H1 (cell line): ENCODE results near the gene RUSF1. TPM values are rescaled to one million over a fixed set of nuclear protein-coding genes. Genes with fewer than 3 reads are reported as not detected.

Experiments
- CTCF ChIA-PET: fragments of 300-600 bp; sonication (Branson Sonifier 250); formaldehyde crosslinking; loops from one replicate; lab custom pipeline; 2021; ENCODE audit not compliant: partially characterized antibody; lab: Charles Lee
- POLR2A ChIA-PET: fragments of 300-600 bp; sonication (Branson Sonifier 250); formaldehyde crosslinking; loops from one replicate; lab custom pipeline; 2021; ENCODE audit warnings: inconsistent platforms; ENCODE audit not compliant: partially characterized antibody; lab: Charles Lee
- DNase-seq, 2 experiments: peaks; one replicate each; pipeline versions ENCODE4 v3.0.0 to v3.0.0-alpha.2; 2010 to 2022; ENCODE audit warnings: low spot score in 2 of 2, low read depth in 1 of 2, mixed read lengths in 1 of 2
- FAIRE-seq: peaks from 2 replicates; lab custom pipeline; 2011; peaks lifted over from hg19 to GRCh38; lab: Jason Lieb, UNC
- H2AFZ ChIP-seq: 2 replicates; pipeline ENCODE4 v1.8.1; 2012; ENCODE audit warnings: low read length, inconsistent platforms
- H2AK5ac ChIP-seq: 2 replicates; pipeline ENCODE4 v1.6.1; 2013; ENCODE audit warnings: low read depth, low read length
- H2BK120ac ChIP-seq: replicated peaks from 2 replicates; pipeline ENCODE3; 2013; ENCODE audit warnings: low read depth, low read length, inconsistent platforms
- H2BK12ac ChIP-seq: 2 replicates; pipeline ENCODE4 v1.6.1; 2013; ENCODE audit warnings: low read depth, low read length
- H2BK15ac ChIP-seq: 2 replicates; pipeline ENCODE4 v1.6.1; 2013; ENCODE audit warnings: low read length
- H2BK20ac ChIP-seq: 2 replicates; pipeline ENCODE4 v1.6.1; 2013; ENCODE audit warnings: low read length
- H2BK5ac ChIP-seq: 2 replicates; pipeline ENCODE4 v1.6.1; 2013; ENCODE audit warnings: low read depth, low read length
- H3K14ac ChIP-seq: 2 replicates; pipeline ENCODE4 v1.6.1; 2013; ENCODE audit warnings: inconsistent platforms; ENCODE audit not compliant: insufficient read length
- H3K18ac ChIP-seq: 2 replicates; pipeline ENCODE4 v1.6.1; 2013; ENCODE audit warnings: low read length; ENCODE audit errors: extremely low read depth
- H3K23ac ChIP-seq: 2 replicates; pipeline ENCODE4 v1.6.1; 2013; ENCODE audit warnings: inconsistent platforms; ENCODE audit not compliant: insufficient read length
- H3K23me2 ChIP-seq: 2 replicates; pipeline ENCODE4 v1.6.1; 2013; ENCODE audit warnings: low read depth, low read length
- H3K27ac ChIP-seq: 2 replicates; pipeline ENCODE4 v1.6.1; 2011; ENCODE audit warnings: low read depth, low read length, inconsistent platforms
- H3K27me3 ChIP-seq, 4 experiments: replicated peaks in 1 of 4; 1 replicate in 1 of 4; 2 replicates in 3 of 4; pipeline versions ENCODE4 v1.6.1 to v1.8.1; 2011 to 2013; ENCODE audit warnings: low read length in 3 of 4, mild to moderate bottlenecking in 3 of 4, inconsistent platforms in 2 of 4, mixed read lengths in 2 of 4, moderate library complexity in 1 of 4; ENCODE audit not compliant: control insufficient read depth in 3 of 4, insufficient read depth in 3 of 4; ENCODE audit errors: extremely low read depth in 1 of 4
- H3K36me3 ChIP-seq, 4 experiments: 2 replicates each; pipeline versions ENCODE4 v1.6.1 to v1.8.1; 2011 to 2013; ENCODE audit warnings: mild to moderate bottlenecking in 4 of 4, low read length in 3 of 4, moderate library complexity in 2 of 4, control low read depth in 1 of 4, inconsistent platforms in 1 of 4; ENCODE audit not compliant: insufficient read depth in 4 of 4, control insufficient read depth in 2 of 4
- H3K4ac ChIP-seq: replicated peaks from 2 replicates; pipeline ENCODE3; 2013; ENCODE audit warnings: low read length, low read depth, mixed read lengths, inconsistent platforms; ENCODE audit not compliant: insufficient read length
- H3K4me1 ChIP-seq, 4 experiments: replicated peaks in 1 of 4; 1 replicate in 1 of 4; 2 replicates in 3 of 4; pipeline versions ENCODE4 v1.6.1 to v1.8.1; 2011 to 2013; ENCODE audit warnings: low read length in 3 of 4, inconsistent platforms in 2 of 4, mixed read lengths in 1 of 4; ENCODE audit not compliant: insufficient read depth in 4 of 4, control insufficient read depth in 3 of 4
- H3K4me2 ChIP-seq, 2 experiments: 2 replicates each; pipeline versions ENCODE4 v1.6.1 to v1.8.1; 2011 to 2013; ENCODE audit warnings: low read depth in 2 of 2, low read length in 2 of 2, control low read depth in 1 of 2, inconsistent platforms in 1 of 2, mild to moderate bottlenecking in 1 of 2; ENCODE audit not compliant: insufficient read depth in 1 of 2
- H3K4me3 ChIP-seq, 4 experiments: fragments of 200-600, 300-600 bp in 1 of 4; sonication (generic), shearing (Covaris generic), sonication (Bioruptor Twin) in 1 of 4; 2 replicates each; pipeline versions ENCODE4 v1.5.1 to v1.8.1; 2011 to 2016; ENCODE audit warnings: low read length in 4 of 4, low read depth in 3 of 4, control low read depth in 2 of 4, inconsistent platforms in 2 of 4, mild to moderate bottlenecking in 2 of 4, mixed read lengths in 1 of 4, moderate library complexity in 1 of 4; ENCODE audit not compliant: insufficient read depth in 2 of 4; ENCODE audit errors: extremely low read depth in 1 of 4
- H3K56ac ChIP-seq: replicated peaks from 2 replicates; pipeline ENCODE3; 2013; ENCODE audit warnings: low read depth, mild to moderate bottlenecking, mixed read lengths, low read length, inconsistent platforms; ENCODE audit not compliant: insufficient read length
- H3K79me1 ChIP-seq: 2 replicates; pipeline ENCODE4 v1.6.1; 2013; ENCODE audit warnings: low read depth, low read length, control low read depth
- H3K79me2 ChIP-seq, 2 experiments: 2 replicates each; pipeline versions ENCODE4 v1.6.1 to v1.8.1; 2012 to 2013; ENCODE audit warnings: low read length in 2 of 2, mild to moderate bottlenecking in 2 of 2, inconsistent platforms in 1 of 2; ENCODE audit not compliant: insufficient read depth in 2 of 2, control insufficient read depth in 1 of 2
- H3K9ac ChIP-seq, 4 experiments: replicated peaks in 1 of 4; 1 replicate in 1 of 4; 2 replicates in 3 of 4; pipeline versions ENCODE4 v1.6.1 to v1.8.1; 2011 to 2013; ENCODE audit warnings: low read depth in 3 of 4, low read length in 3 of 4, control low read depth in 2 of 4, mild to moderate bottlenecking in 2 of 4, moderate library complexity in 2 of 4, inconsistent platforms in 1 of 4; ENCODE audit errors: extremely low read depth in 1 of 4
- H3K9me3 ChIP-seq, 2 experiments: 2 replicates each; pipeline versions ENCODE4 v1.6.1 to v1.8.1; 2012 to 2013; ENCODE audit warnings: mild to moderate bottlenecking in 2 of 2, moderate library complexity in 2 of 2, control low read depth in 1 of 2, inconsistent platforms in 1 of 2, low read depth in 1 of 2, low read length in 1 of 2, mixed read lengths in 1 of 2; ENCODE audit not compliant: insufficient read depth in 2 of 2
- H4K20me1 ChIP-seq, 2 experiments: replicated peaks in 1 of 2; 2 replicates each; pipeline versions ENCODE3 to v1.8.1; 2011 to 2013; ENCODE audit warnings: inconsistent platforms in 2 of 2, low read length in 2 of 2, mild to moderate bottlenecking in 1 of 2; ENCODE audit not compliant: insufficient read depth in 2 of 2, control insufficient read depth in 1 of 2
- H4K5ac ChIP-seq: 2 replicates; pipeline ENCODE4 v1.6.1; 2013; ENCODE audit warnings: low read length, low read depth, mixed read lengths, inconsistent platforms; ENCODE audit not compliant: insufficient read length
- H4K8ac ChIP-seq: 2 replicates; pipeline ENCODE4 v1.8.0; 2013; ENCODE audit warnings: mild to moderate bottlenecking, moderate library complexity, low read length, inconsistent platforms; ENCODE audit not compliant: insufficient read depth; ENCODE audit errors: extremely low read depth
- H4K91ac ChIP-seq: replicated peaks from 2 replicates; pipeline ENCODE3; 2013; ENCODE audit warnings: low read length, mixed read lengths, inconsistent platforms; ENCODE audit not compliant: insufficient read length
- ATF2 ChIP-seq: IDR thresholded peaks from 2 replicates; pipeline ENCODE4 v1.6.1; 2012; ENCODE audit warnings: low read length, inconsistent platforms
- BCL11A ChIP-seq, 2 experiments: IDR thresholded peaks; one replicate each; pipeline ENCODE4 v1.6.1; 2011; ENCODE audit warnings: low read depth in 2 of 2, low read length in 2 of 2, mild to moderate bottlenecking in 2 of 2
- BRCA1 ChIP-seq: IDR thresholded peaks from 2 replicates; pipeline ENCODE4 v1.6.1; 2012; ENCODE audit warnings: low read depth, low read length, improper control_type of control experiment
- EGR1 ChIP-seq: IDR thresholded peaks from 2 replicates; pipeline ENCODE4 v1.6.1; 2011; ENCODE audit warnings: low read depth, low read length, borderline replicate concordance
- HDAC2 ChIP-seq, 2 experiments: fragments of 300-600 bp in 1 of 2; sonication (generic) in 1 of 2; IDR thresholded peaks; 2 replicates each; pipeline ENCODE4 v1.6.1; 2011 to 2012; ENCODE audit warnings: low read depth in 2 of 2, low read length in 2 of 2, mild to moderate bottlenecking in 2 of 2, moderate library complexity in 2 of 2, borderline replicate concordance in 1 of 2, inconsistent platforms in 1 of 2
- KDM4A ChIP-seq: IDR thresholded peaks from one replicate; pipeline ENCODE4 v1.7.1; 2012; ENCODE audit warnings: low read depth, mild to moderate bottlenecking, moderate library complexity, low read length, inconsistent platforms; ENCODE audit not compliant: severe bottlenecking
- KDM5A ChIP-seq: fragments of 200-600 bp; IDR thresholded peaks from 2 replicates; pipeline ENCODE4 v1.7.1; 2012; ENCODE audit warnings: mild to moderate bottlenecking, low read length, inconsistent platforms, mixed read lengths
- MAX ChIP-seq: IDR thresholded peaks from 2 replicates; pipeline ENCODE4 v1.6.1; 2012; ENCODE audit warnings: inconsistent platforms
- POLR2AphosphoS5 ChIP-seq: IDR thresholded peaks from 2 replicates; pipeline ENCODE4 v1.6.1; 2011; ENCODE audit warnings: low read depth, low read length
- SP4 ChIP-seq: IDR thresholded peaks from 2 replicates; pipeline ENCODE4 v1.6.1; 2012; ENCODE audit warnings: low read length, inconsistent platforms
- WGBS, 2 experiments: shearing (Covaris generic) in 1 of 2; methylation state at CpG; one replicate each; pipeline versions ENCODE4 v1.1.6 to v1.1.7; 2013 to 2015; ENCODE audit warnings: low lambda C conversion rate in 2 of 2, mixed read lengths in 2 of 2, inconsistent platforms in 1 of 2, low coverage in 1 of 2, missing lambda C conversion rate in 1 of 2; ENCODE audit not compliant: insufficient replicate concordance in 2 of 2, insufficient coverage in 1 of 2, insufficient read length in 1 of 2; ENCODE audit errors: extremely low coverage in 1 of 2, missing lambda C conversion rate in 1 of 2; 5-methylcytosine and 5-hydroxymethylcytosine counted together
- polyA plus RNA-seq, 7 experiments: library from polyadenylated mRNA; depleted of rRNA in 3 of 7; stranded (reverse) in 5 of 7; unstranded in 2 of 7; fragments of >200 nt in 5 of 7; fragments of 200-250 nt in 2 of 7; gene quantifications; 1 replicate in 5 of 7; 2 replicates in 1 of 7; 4 replicates in 1 of 7; pipeline versions ENCODE4 v1.2.1 to v1.2.3, GENCODE V29; 2011 to 2013; ENCODE audit warnings: missing spikeins in 2 of 7, mixed read lengths in 2 of 7
- total RNA-seq: library from RNA; stranded (reverse); fragmentation: NEBNext Ultra II Directional; extraction: Animal tissue kit (Norgen Biotek cat#: 25700); gene quantifications from 2 replicates; pipeline ENCODE4 v1.2.1, GENCODE V29; 2021

RUSF1 gene
- total and polyA plus RNA-seq, 2 of the 8 experiments (the other 6 are each of a cell fraction or from before 2014, with no cell fraction given), result 22.5 to 33.7 TPM

- no peak overlapping the region for H3K14ac ChIP-seq
- no peak overlapping the region for H2BK5ac ChIP-seq
- no peaks in the 10 kb centered on the region for H3K36me3 ChIP-seq
- no peak overlapping the region for H3K27ac ChIP-seq
- no peak overlapping the region for H3K56ac ChIP-seq
- H2AFZ ChIP-seq, result no peak overlapping the region
- H3K4me3 ChIP-seq, result no peak overlapping the region
- no peak overlapping the region for H3K23ac ChIP-seq
- no peaks in the 10 kb centered on the region for H3K27me3 ChIP-seq
- no peaks in the 10 kb centered on the region for H3K9me3 ChIP-seq
- H2BK12ac ChIP-seq, result no peak overlapping the region
- H3K9ac ChIP-seq, result no peak overlapping the region
- no peak overlapping the region for H4K8ac ChIP-seq
- WGBS, 2 experiments, result 45% methylated on average over 11 of the region's 11 CpGs; no CpG with 5 or more reads in 1 of the 2 experiments
- H4K91ac ChIP-seq, result no peak overlapping the region
- DNase-seq (no peak), FAIRE-seq (no peak)
- no peaks in the 10 kb centered on the region for H3K23me2 ChIP-seq
- ChIA-PET POLR2A (interaction anchor here (0.6 to 1.7 kb wide), 8 partner anchors 8 to 421 kb away, joined by 3 to 8 read pairs (median 3); partner anchors contain the start of genes FUS, PYCARD, TRIM72 and ZNF267), CTCF (interaction anchor here (0.5 to 2.8 kb wide), 27 partner anchors 9 to 445 kb away, joined by 3 to 32 read pairs (median 3); partner anchors contain the start of genes COX6A2, PYCARD, PYDC1 and RUSF1)
- no peak overlapping the region for H4K5ac ChIP-seq
- H3K4me1 ChIP-seq, result peaks cover 4 to 19% (median 12%) of the 10 kb centered on the region in 4 experiments
- peaks cover 0 to 12% of the 10 kb centered on the region in 2 experiments; a peak in 1 of 4 replicates for H3K79me2 ChIP-seq
- no peak overlapping the region for H2AK5ac ChIP-seq
- H4K20me1 ChIP-seq, result peaks cover 6 to 20% of the 10 kb centered on the region in 2 experiments
- 0 out of 2 replicates have a peak overlapping the region, but pooled peaks have one; percentile 65 for H2BK15ac ChIP-seq
- H2BK120ac ChIP-seq, result no peak overlapping the region
- no peak overlapping the region for H3K4ac ChIP-seq
- H3K79me1 ChIP-seq, result 0 out of 2 replicates have a peak, but pooled peaks cover 1% of the 10 kb centered on the region
- H2BK20ac ChIP-seq, result no peak overlapping the region
- peak overlapping the region in 1 of 2 experiments; percentile 10; a peak in 1 of 4 replicates for H3K4me2 ChIP-seq
- H3K18ac ChIP-seq, result no peak overlapping the region
- no peak for TF ChIP-seq HDAC2 (IDR thresholded peaks at IDR 0.05; ENCODE audit: borderline replicate concordance in 1 of 2, low read depth in 2 of 2, low read length in 2 of 2)
- TF ChIP-seq SP4, result no peak
- no peak for TF ChIP-seq BCL11A (IDR thresholded peaks at IDR 0.05; ENCODE audit: low read depth in 2 of 2, low read length in 2 of 2)
- no peak for TF ChIP-seq KDM5A
- no peak for TF ChIP-seq BRCA1
- TF ChIP-seq ATF2, result no peak
- no peak for TF ChIP-seq POLR2AphosphoS5
- TF ChIP-seq KDM4A, result no peak
- TF ChIP-seq EGR1, result no peak
- TF ChIP-seq MAX, result 0 out of 2 replicates have a peak, but pooled peaks have one; percentile 44
These were observed 56.4 kb downstream of the RUSF1 start for GRCh38 chr16:31451681-31452351.
